H1 (cell line): Measurements from ENCODE around the gene AIDA.

Source experiments
- RAD21 ChIP-seq, 2 experiments: IDR thresholded peaks in 1 of 2; conservative IDR thresholded peaks in 1 of 2; 2 replicates each; pipeline ENCODE4 v1.6.1; 2011; ENCODE audit warnings: low read depth in 2 of 2, low read length in 2 of 2, improper control_type of control experiment in 1 of 2, inconsistent platforms in 1 of 2, mild to moderate bottlenecking in 1 of 2, moderate library complexity in 1 of 2
- RXRA ChIP-seq: IDR thresholded peaks from 2 replicates; pipeline ENCODE4 v1.6.1; 2011; ENCODE audit warnings: low read depth, mild to moderate bottlenecking, low read length, moderate library complexity; ENCODE audit not compliant: insufficient read depth
- TEAD4 ChIP-seq: IDR thresholded peaks from 2 replicates; pipeline ENCODE4 v1.6.1; 2012; ENCODE audit warnings: low read depth, low read length, inconsistent platforms, mixed read lengths
- TF ChIP-seq, protein P1 (sequence below), 3 experiments: IDR thresholded peaks; 1 replicate in 2 of 3; 2 replicates in 1 of 3; pipeline versions ENCODE4 v1.5.1 to v1.6.1; 2011; ENCODE audit warnings: low read length in 3 of 3, mild to moderate bottlenecking in 3 of 3, inconsistent platforms in 2 of 3, low read depth in 1 of 3, moderate library complexity in 1 of 3; ENCODE audit not compliant: insufficient read depth in 1 of 3; ENCODE audit errors: control extremely low read depth in 1 of 3

DNA sequence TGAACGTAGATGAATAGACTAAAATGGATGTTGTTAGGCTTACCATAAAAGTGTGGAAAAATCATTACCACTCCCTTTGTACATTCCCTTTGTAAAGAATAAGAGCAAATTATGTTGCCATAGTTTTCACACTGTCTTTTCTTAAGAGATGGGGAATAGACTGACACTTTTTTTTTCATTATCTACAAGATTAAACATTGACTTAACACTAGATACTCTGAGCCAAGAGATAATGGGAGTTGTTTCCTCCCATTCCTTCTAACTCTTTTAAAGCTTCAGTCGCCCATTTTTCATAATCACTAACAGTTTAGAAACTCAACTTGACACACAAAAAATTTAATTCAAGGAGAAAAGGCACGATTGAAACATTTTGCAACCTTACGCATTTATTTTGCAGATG is 10.1 kb downstream of the AIDA start:
- TF ChIP-seq, protein P1, sequence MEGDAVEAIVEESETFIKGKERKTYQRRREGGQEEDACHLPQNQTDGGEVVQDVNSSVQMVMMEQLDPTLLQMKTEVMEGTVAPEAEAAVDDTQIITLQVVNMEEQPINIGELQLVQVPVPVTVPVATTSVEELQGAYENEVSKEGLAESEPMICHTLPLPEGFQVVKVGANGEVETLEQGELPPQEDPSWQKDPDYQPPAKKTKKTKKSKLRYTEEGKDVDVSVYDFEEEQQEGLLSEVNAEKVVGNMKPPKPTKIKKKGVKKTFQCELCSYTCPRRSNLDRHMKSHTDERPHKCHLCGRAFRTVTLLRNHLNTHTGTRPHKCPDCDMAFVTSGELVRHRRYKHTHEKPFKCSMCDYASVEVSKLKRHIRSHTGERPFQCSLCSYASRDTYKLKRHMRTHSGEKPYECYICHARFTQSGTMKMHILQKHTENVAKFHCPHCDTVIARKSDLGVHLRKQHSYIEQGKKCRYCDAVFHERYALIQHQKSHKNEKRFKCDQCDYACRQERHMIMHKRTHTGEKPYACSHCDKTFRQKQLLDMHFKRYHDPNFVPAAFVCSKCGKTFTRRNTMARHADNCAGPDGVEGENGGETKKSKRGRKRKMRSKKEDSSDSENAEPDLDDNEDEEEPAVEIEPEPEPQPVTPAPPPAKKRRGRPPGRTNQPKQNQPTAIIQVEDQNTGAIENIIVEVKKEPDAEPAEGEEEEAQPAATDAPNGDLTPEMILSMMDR (IDR thresholded peaks at IDR 0.05; ENCODE audit: control extremely low read depth in 1 of 3, insufficient read depth in 1 of 3, low read depth in 1 of 3, low read length in 3 of 3), result no peak
- TF ChIP-seq TEAD4, result no peak
- TF ChIP-seq RAD21 (IDR thresholded peaks at IDR 0.05 in 1 of 2, conservative IDR thresholded peaks at IDR 0.05 in 1 of 2; ENCODE audit: low read depth in 2 of 2, low read length in 2 of 2), result no peak
- no peak for TF ChIP-seq RXRA
